Heart right ventricle (tissue), 16 donors: ENCODE data around the gene IGSF9B. TPM values are rescaled to one million over a fixed set of nuclear protein-coding genes. Genes with fewer than 3 reads are reported as not detected.
"Not testable (repeated sequence)": the region's sequence is repeated elsewhere in the genome, so short reads cannot be mapped to it uniquely, and the experiment has no call there.

ENCODE experiments used
- ATAC-seq, 8 donors: fragments of 200-7000 bp; cut with Tn5 transposase; one replicate each; pipeline ENCODE4 v1.9.1; 2020; ENCODE audit warnings: mild to moderate bottlenecking in 8 of 8, moderate library complexity in 8 of 8, moderate number of reproducible peaks in 1 of 8
- DNase-seq, 2 donors: peaks; one replicate each; pipeline ENCODE4 v3.0.0-alpha.2; 2020
- H3K27ac ChIP-seq, 10 donors: fragments of 200-600 bp; sonication (generic) in 2 of 10; one replicate each; pipeline versions ENCODE4 v1.5.0 to v1.8.0; 2020 to 2022; ENCODE audit warnings: mild to moderate bottlenecking in 3 of 10
- H3K27me3 ChIP-seq, 7 donors: fragments of 200-600 bp; one replicate each; pipeline ENCODE4 v1.8.0; 2021 to 2022; ENCODE audit warnings: mild to moderate bottlenecking in 2 of 7
- H3K36me3 ChIP-seq, 9 donors: fragments of 200-600 bp; sonication (generic) in 1 of 9; one replicate each; pipeline versions ENCODE4 v1.5.0 to v1.8.0; 2020 to 2022; ENCODE audit warnings: mild to moderate bottlenecking in 2 of 9
- H3K4me1 ChIP-seq, 9 donors: fragments of 200-600 bp; sonication (generic) in 1 of 9; one replicate each; pipeline versions ENCODE4 v1.5.0 to v1.8.0; 2020 to 2022; ENCODE audit warnings: mild to moderate bottlenecking in 4 of 9
- H3K4me3 ChIP-seq, 10 donors: fragments of 200-600 bp; sonication (generic) in 2 of 10; one replicate each; pipeline versions ENCODE4 v1.5.0 to v1.8.0; 2020 to 2022; ENCODE audit warnings: mild to moderate bottlenecking in 7 of 10, moderate library complexity in 2 of 10
- H3K9me3 ChIP-seq, 11 donors: fragments of 200-600 bp in 10 of 11; sonication (generic) in 2 of 11; one replicate each; pipeline versions ENCODE4 v1.5.0 to v1.8.0; 2013 to 2022; ENCODE audit warnings: mild to moderate bottlenecking in 2 of 11, control low read depth in 1 of 11, moderate library complexity in 1 of 11
- CTCF ChIP-seq, 9 donors: fragments of 200-600 bp; sonication (generic) in 2 of 9; IDR thresholded peaks; one replicate each; pipeline versions ENCODE4 v1.5.0 to v1.8.0; 2021 to 2022; ENCODE audit warnings: antibody characterized with exemption in 9 of 9, mild to moderate bottlenecking in 5 of 9, moderate library complexity in 1 of 9
- WGBS, 2 donors: extraction: QIAGEN DNeasy Blood & Tissue Kit; methylation state at CpG; one replicate each; pipeline ENCODE4 v1.1.7; 2013; ENCODE audit warnings: inconsistent platforms in 1 of 2; 5-methylcytosine and 5-hydroxymethylcytosine counted together
- intact Hi-C, 10 donors: fragments of 100-400 bp; cut with DNase I; formaldehyde crosslinking; loops; one replicate each; pipeline versions ENCODE4 v1.11.1 to v1.14.2; 2022
- polyA plus RNA-seq, 2 donors: library from polyadenylated mRNA; stranded (reverse); fragments of 200-250 nt; gene quantifications; one replicate each; pipeline ENCODE4 v1.2.3, GENCODE V29; 2013
- total RNA-seq, 10 donors: library from RNA; stranded (reverse); fragmentation: NEBNext Ultra II Directional in 3 of 10; extraction: Animal tissue kit (Norgen Biotek cat#: 25700) in 3 of 10; gene quantifications; one replicate each; pipeline versions ENCODE4 v1.2.1 to v1.2.4, GENCODE V29; 2021 to 2023
- donor health status: Arrhythmogenic right ventricular cardiomyopathy.
- donor health status: ischemic (EF 13 %, LVEDD 7.1; RV severe dilation, severe dysfunction).
- donor health status: healthy with polysubstance abuse.
- donor health status: DM: no; HTN: yes; CAD: no.
- donor health status: DM: no; HTN: no; CAD: no.
- donor health status: ischemic (EF 25% LVEDD 6.9; RV normal size, moderate dysfunction).
- donor health status: ischemic (EF 25% LVEDD 5.7; RV mildly dilated, moderate dysfunction).
- donor health status: healthy.
- donor health status: DM: yes; HTN: yes; CAD: no.
- donor health status: Ischemic cardiomyopathy.
- donor health status: ischemic (EF 35%, LVEDD 5.7; RV mildly dilated, moderate dysfunction).
- donor health status: nonischemic (EF 11% LVEDD 7.7; RV severe dilation, severe dysfunction).
- donor health status: DM: yes; HTN: yes; CAD: no.
- donor health status: PGD.
- donor health status: ischemic (EF 29% LVEDD 5.4; RV normal size, mild dysfunction).
- donor health status: nonischemic (EF 23%, LVEDD 6.1; RV moderate dilation, normal function).

Gene IGSF9B
- total and polyA plus RNA-seq, 12 donors = 6.7 to 72.3 (median 49.6) TPM

- DNase-seq (no peak), ATAC-seq (peak in 5 of 8 donors; percentile 28 to 85 (median 59))
- WGBS, 2 donors = 46 to 54% methylated on average over 9 of the region's 9 CpGs
- H3K4me3 ChIP-seq = no peak overlapping the region
- no peak for TF ChIP-seq CTCF (IDR thresholded peaks at IDR 0.05)
- H3K36me3 ChIP-seq = no peaks in the 10 kb centered on the region
- peak overlapping the region in 7 of 10 donors; percentile 31 to 79 (median 49) for H3K27ac ChIP-seq
- H3K9me3 ChIP-seq = no peaks in the 10 kb centered on the region
- intact Hi-C loops = no loop called here
- no peaks in the 10 kb centered on the region for H3K27me3 ChIP-seq
- peaks cover 4 to 32% (median 19%) of the 10 kb centered on the region in 9 donors for H3K4me1 ChIP-seq
Measured at GRCh38 chr11:134003792-134004495, 47.2 kb upstream of the IGSF9B start.

GRCh38 chr11:134002819-134003218 is 46.1 kb upstream of the IGSF9B start:
- H3K4me3 ChIP-seq, intact Hi-C loops, H3K27me3 ChIP-seq, H3K9me3 ChIP-seq, DNase-seq, H3K36me3 ChIP-seq, ATAC-seq: not testable (repeated sequence)
- H3K4me1 ChIP-seq = peaks cover 4 to 29% (median 19%) of the 10 kb centered on the region in 9 donors
- WGBS, 2 donors = 95% methylated on average over 37 of the region's 37 CpGs
- H3K27ac ChIP-seq = peak overlapping the region in 3 of 10 donors; percentile 46 to 52 (median 49)

- H3K27me3 ChIP-seq, DNase-seq, H3K9me3 ChIP-seq, intact Hi-C loops, H3K36me3 ChIP-seq, H3K4me3 ChIP-seq, ATAC-seq, H3K27ac ChIP-seq: not testable (repeated sequence)
- WGBS, 2 donors = 60 to 74% methylated on average over 10 of the region's 10 CpGs
- peaks cover 4 to 34% (median 20%) of the 10 kb centered on the region in 9 donors for H3K4me1 ChIP-seq
Measured at GRCh38 chr11:134002338-134002737, 45.6 kb upstream of the IGSF9B start.

GRCh38 chr11:134001596-134001995 is 44.8 kb upstream of the IGSF9B start:
- H3K27ac ChIP-seq = no peak overlapping the region
- ATAC-seq (no peak), DNase-seq (no peak)
- intact Hi-C loops = no loop called here
- TF ChIP-seq CTCF (IDR thresholded peaks at IDR 0.05) = no peak
- H3K36me3 ChIP-seq = no peaks in the 10 kb centered on the region
- H3K4me3 ChIP-seq = no peak overlapping the region
- peaks cover 4 to 41% (median 22%) of the 10 kb centered on the region in 9 donors for H3K4me1 ChIP-seq
- 86 to 92% methylated on average over 6 of the region's 6 CpGs for WGBS, 2 donors
- H3K27me3 ChIP-seq = no peaks in the 10 kb centered on the region
- H3K9me3 ChIP-seq = no peaks in the 10 kb centered on the region

- no peaks in the 10 kb centered on the region for H3K27me3 ChIP-seq
- peaks cover 4 to 41% (median 22%) of the 10 kb centered on the region in 9 donors for H3K4me1 ChIP-seq
- 86 to 88% methylated on average over 6 of the region's 6 CpGs for WGBS, 2 donors
- H3K36me3 ChIP-seq = no peaks in the 10 kb centered on the region
- no peak for ATAC-seq
- intact Hi-C loops = no loop called here
- no peak overlapping the region for H3K4me3 ChIP-seq
- TF ChIP-seq CTCF (IDR thresholded peaks at IDR 0.05) = no peak
- H3K9me3 ChIP-seq = no peaks in the 10 kb centered on the region
- DNase-seq = no peak
- no peak overlapping the region for H3K27ac ChIP-seq
Measured at GRCh38 chr11:134001088-134001487, 44.3 kb upstream of the IGSF9B start.
